ENCODE results near the gene LMBRD1. TPM values are rescaled to one million over a fixed set of nuclear protein-coding genes. Genes with fewer than 3 reads are reported as not detected.
"Not testable (repeated sequence)": the region's sequence is repeated elsewhere in the genome, so short reads cannot be mapped to it uniquely, and the experiment has no call there.

Gene LMBRD1
- total RNA-seq, 1 experiment from 2014 or later = 29.7 TPM

DNA sequence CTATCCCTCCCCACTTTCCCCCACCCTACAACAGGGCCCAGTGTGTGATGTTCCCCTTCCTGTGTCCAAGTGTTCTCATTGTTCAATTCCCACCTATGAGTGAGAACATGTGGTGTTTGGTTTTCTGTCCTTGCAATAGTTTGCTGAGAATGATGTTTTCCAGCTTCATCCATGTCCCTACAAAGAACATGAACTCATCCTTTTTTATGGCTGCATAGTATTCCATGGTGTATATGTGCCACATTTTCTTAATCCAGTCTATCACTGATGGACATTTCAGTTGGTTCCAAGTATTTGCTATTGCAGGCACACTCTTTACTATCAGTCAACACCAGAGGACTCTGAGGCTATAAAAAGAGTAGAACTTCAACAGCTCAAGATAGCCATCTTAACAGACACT lies 2.0 kb upstream of the LMBRD1 start:
- DNase-seq (ENCODE audit: low read depth) = not testable (repeated sequence)

DNA sequence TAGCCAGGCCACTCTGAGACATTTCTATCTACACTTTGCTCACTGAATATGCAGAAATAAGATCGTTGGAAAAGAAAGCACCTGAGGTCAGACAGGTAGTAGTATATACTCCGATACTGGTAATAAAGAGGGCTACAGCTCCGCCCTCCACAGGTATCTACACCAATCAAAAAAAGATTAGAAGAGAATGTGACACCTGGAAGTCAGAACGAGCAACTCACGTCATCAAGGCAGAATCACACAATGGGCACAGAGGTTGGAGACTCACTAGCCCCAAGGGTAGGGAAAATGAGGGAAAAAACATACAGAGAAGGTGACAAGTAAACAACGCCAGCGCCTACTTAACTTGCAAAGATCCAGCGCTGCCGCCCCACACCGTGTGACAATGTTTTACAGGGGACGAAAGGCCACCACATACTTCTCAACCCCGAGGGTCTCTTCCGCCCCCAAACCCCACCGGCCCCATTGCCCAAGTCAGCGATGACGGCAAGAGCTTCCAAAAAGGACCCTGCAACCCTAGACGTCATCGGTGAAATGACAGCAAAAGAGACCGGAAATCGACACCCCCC lies 653 bp downstream of the LMBRD1 start:
- DNase-seq (ENCODE audit: low read depth) = peak; percentile 19

DNA sequence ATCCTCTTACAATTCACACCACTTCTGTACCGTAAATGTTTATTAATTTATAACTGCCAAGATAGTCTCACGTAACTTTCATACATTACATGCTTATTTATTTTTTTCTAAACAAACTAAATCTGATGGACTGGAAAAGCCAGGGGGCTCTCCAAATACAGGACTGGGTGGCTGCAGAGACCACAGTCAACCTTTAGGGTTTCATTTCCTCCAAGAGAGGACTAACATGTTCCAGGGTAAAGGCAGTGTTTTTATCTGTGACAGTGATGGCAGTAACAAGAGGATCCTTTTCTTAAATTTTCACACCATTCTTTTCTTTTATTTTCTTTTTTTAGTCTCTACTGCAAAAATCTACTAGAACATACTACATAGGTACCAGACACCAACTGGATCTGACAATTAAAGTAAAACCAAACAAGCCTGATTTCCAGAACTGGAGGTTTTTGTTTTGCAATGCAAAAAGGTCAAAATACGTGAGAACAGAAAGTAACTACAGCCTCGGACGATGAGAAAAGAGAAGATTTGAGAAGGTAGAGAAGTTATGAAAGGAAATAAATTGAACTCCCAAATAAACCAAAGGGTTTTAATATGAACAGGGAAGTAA lies 1.2 kb downstream of the LMBRD1 start:
- no peak for DNase-seq (ENCODE audit: low read depth)

DNA sequence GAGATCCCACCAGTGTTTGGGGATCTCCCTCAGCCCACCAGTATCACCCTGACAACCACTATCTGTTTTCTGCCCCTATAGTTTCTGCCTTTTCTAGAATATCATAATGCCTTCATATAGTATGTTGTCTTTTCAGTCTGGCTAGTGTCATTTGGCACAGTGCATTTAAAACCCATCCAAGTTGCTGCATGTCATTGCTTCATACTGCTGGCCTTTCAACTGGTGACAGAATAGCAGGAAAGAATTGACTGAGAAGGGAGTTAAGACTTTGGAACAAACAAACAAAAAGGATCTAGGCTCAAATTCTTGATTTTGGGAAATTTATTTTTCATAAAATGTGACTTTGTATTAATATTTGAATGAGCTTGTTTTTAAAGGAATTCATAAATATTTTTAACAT lies 4.5 kb downstream of the LMBRD1 start:
- no peak for DNase-seq (ENCODE audit: low read depth)

DNA sequence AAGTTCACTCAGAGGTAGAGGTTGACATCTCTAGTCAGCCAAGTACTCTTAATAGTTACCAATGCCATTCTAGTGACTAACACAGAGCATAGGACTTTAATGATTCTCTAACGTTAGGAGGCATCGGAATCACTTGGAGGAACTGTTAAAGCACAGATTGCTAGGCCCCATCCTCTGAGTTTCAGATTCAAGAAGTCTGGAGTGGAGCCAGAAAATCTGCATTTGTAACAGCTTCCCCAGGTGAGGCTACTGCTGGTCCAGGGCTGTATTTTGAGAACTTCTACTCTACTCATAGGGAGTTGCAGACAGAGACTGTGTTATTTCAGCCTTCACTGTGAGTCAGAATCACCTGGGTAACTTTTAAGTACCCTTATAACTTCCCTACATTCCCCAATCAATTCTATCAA lies 5.7 kb downstream of the LMBRD1 start:
- no peak for DNase-seq (ENCODE audit: low read depth)

DNA sequence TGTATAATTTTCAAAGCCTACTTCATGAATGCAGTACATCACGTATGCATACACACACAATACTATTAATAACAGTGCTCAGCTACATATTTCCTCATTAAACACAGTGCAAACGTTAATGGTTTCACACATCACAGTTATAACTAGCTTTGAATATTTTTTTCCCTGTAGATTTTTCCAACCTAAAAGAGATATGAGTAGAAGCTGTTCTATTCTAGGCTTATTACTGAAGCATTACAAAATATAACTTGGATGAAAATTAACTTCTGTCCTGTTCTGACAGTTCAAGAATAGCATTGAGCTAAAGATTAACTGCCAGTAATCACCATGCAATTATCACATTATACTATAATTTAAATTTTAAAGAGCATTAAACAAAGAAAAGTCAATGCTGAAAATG lies 6.2 kb downstream of the LMBRD1 start:
- no peak for DNase-seq (ENCODE audit: low read depth)

DNA sequence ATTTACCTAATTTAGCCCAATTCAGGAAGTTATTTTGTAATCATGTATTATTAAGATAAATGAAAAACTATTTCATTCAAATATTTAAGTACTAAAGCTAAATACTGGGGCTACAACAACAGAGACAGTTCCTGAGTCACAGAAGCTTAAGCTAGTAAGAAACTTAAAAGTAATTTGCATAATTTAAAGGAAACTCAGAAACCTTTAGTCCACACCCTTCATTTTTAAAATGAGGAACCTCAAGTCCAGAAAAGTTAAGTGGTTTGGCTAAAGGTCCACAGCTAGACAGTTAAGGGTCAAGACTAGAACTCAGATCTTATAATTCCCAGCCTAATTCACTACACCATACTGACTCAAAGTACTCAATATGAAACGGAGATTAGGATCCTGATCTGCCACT lies 7.2 kb downstream of the LMBRD1 start:
- DNase-seq (ENCODE audit: low read depth) = no peak

DNA sequence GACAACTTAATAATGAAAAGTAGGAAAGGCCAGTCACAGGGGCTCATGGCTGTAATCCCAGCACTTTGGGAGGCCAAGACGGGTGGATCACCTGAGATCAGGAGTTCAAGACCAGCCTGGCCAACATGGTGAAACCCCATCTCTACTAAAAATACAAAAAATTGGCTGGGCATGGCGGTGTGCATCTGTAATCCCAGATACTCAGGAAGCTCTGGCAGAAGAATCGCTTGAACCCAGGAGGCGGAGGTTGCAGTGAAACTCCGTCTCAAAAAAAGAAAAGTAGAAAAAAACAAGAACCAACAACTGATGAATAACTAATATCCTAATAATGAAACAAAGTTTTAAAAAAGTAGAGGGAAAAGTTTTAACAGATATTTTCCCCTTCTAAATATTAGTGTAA lies 9.4 kb downstream of the LMBRD1 start:
- not testable (repeated sequence) for DNase-seq (ENCODE audit: low read depth)

- DNase-seq (ENCODE audit: low read depth) = no peak
Measured at GRCh38 chr6:69785697-69786096, 11.1 kb downstream of the LMBRD1 start.

DNA sequence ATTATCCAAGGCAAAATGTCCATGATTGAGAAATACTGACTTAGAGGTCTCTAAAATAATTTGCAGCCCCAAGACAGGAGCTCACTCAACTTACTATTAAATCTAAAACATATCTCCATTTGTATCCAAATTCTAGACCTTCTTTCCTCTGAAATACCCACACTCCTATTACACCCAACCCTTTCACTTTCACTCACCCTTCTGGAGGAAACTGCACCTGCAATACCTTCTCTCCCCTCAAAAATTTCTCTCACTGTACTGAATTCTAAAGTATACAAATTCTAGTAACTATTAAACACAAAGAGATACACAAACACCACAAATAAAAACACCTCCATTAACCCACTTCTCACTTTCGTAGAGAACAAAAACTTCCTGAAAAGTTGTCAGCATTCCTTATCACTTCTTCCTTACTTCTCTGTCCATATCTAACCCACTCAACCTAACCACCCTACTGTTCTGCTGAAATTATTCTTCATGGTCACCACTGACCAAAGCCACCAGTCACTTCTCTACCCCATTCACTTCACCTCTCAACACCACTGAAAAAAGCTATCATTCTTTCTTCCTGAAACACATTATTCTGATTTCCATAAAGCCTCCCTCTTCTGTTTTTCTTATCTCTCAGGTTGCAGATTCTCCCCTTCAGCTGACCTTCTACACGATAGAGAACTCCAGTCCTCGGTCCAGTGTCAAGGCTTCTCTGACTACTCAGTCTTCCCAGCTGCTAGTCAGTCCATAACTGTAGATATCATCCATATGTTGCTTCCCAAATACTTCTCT lies 12.0 kb downstream of the LMBRD1 start:
- DNase-seq (ENCODE audit: low read depth) = no peak

GRCh38 chr6:69783108-69783507 lies 13.7 kb downstream of the LMBRD1 start:
- DNase-seq (ENCODE audit: low read depth) = no peak

DNA sequence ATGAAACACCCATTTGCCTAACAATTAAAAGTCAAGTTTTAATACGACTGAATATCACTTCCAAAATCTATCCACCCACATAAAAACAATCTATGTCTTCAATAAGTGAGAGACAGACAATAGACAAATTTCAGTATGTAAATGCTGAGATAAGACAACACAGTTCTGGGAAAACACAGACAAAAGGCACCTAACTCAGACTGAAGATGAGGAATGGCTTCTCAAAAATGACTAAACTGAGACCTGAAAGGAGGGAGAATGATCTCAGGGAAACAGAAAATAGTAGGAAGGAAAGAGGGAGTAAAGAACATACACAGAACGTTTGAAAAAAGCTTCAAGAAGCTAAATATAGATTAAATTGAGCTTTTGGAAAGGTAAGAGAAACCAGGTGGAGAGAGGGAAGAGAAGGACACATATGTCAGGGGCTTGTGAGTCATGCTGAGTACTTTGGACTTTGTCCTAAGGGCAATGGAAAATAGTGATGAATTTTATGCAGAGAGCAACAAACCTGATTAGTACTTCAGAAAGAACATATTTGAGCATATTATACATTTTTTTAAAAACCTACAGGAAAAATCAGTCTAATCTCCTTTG lies 16.1 kb downstream of the LMBRD1 start:
- DNase-seq (ENCODE audit: low read depth) = no peak

DNA sequence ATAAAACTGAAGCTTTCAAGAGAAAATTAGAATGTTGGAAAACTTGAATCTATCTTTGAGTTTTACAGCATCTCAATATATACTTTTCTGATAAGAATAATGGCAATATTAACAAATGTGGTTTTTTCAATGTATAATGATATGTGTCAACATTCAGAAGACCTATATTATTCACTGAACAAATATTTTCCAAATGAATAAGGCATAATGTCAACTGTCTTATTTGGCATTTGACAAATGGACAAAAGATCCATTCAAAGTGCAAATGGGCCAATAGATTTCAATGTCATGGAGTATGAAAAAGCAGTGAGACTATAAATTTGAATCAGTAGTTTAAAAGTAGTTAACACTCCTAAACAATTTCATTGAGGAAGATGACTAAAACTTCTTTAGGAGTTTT lies 20.9 kb downstream of the LMBRD1 start:
- no peak for DNase-seq (ENCODE audit: low read depth)

GRCh38 chr6:69775585-69775849 lies 21.3 kb downstream of the LMBRD1 start:
- DNase-seq (ENCODE audit: low read depth) = no peak

- no peak for DNase-seq (ENCODE audit: low read depth)
Measured at GRCh38 chr6:69774740-69775584, 21.8 kb downstream of the LMBRD1 start.

GRCh38 chr6:69771158-69771906 lies 25.5 kb downstream of the LMBRD1 start:
- no peak for DNase-seq (ENCODE audit: low read depth)

DNA sequence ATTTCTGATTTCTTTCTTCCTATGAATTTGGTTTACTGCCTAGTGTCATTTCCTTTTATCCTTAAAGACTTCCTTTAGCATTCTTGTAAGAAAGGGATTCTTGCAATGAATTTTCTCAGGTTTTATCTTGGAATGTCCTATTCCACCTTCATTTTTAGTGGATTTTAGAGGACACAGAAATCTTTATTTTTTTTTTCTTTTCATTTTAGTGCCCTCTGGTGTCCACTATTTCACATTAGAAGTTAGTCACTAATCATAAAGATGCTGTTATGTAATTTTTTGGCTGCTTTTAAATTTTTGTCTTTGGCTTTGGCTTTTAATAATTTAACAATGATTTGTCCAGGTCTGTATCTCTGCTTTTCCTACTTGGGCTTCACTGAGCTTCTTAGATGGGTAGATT lies 28.1 kb downstream of the LMBRD1 start:
- DNase-seq (ENCODE audit: low read depth) = no peak

GRCh38 chr6:69763763-69764162 lies 33.0 kb downstream of the LMBRD1 start:
- DNase-seq (ENCODE audit: low read depth) = no peak

DNA sequence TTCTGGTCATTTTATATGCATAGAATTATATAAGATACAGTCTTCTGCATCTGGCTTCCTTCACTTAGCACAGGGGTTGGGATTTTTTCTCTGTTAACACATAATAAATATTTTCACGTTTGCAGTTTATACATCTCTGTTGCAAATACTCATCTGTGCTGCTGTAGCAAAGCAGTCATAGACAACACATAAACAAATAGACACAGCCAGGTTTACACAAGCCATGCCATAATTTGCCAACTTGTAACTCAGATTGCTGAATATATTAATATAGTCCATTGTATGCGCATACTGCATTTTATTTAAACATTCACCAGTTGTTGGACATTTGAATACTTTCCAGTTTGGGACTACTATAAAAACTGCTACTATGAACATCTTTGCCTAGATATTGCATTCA lies 35.0 kb downstream of the LMBRD1 start:
- no peak for DNase-seq (ENCODE audit: low read depth)

DNA sequence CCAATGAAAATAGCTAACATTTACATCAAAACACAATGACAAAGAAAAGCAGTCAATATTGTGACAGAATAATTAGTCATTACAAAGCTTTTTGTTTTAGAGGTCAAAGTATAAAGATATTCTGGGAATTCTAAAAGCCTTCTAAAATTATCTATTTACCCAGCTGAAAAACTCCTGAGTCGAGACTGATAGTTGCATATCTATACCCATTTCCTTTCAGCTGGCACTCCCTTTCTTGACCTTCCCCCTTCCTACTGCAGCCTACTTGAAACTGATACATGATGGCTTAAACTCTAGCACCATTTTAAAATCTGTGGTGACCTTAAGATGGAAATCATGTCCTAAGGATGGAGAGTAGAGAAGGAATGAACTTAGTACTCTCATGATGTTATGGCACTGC lies 38.6 kb downstream of the LMBRD1 start:
- peak; percentile 23 for DNase-seq (ENCODE audit: low read depth)

DNA sequence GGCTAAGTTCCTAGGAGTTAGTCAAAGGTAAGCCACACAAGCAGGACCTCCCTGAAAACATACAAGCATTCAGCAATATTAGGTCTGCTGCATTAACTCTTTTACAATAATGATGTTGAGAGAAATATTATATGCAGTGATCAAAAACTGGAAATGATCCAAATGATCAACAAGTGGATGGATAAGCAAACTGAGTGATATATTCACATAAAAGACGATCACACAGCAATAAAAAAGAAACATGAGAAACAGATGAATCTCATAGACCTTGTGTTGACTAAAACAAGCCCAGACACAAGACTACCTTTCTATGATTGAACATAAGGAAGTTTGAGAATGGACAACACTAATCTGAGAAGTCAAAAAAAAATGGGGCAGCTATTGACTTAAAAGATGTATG lies 39.9 kb downstream of the LMBRD1 start:
- no peak for DNase-seq (ENCODE audit: low read depth)
